KOPT-K1 (cell line): ENCODE results near the gene LIPK.

ENCODE experiments used
- H3K27ac ChIP-seq: fragments of 200-600 bp; sonication (generic); 2 replicates; pipeline ENCODE4 v1.5.1; 2016; ENCODE audit warnings: antibody characterized with exemption, mild to moderate bottlenecking, low read depth, low read length; ENCODE audit not compliant: poor library complexity, severe bottlenecking
- H3K36me3 ChIP-seq: fragments of 200-600 bp; sonication (generic); 2 replicates; pipeline ENCODE4 v1.5.1; 2017; ENCODE audit warnings: antibody characterized with exemption, mild to moderate bottlenecking, low read length, moderate library complexity; ENCODE audit not compliant: insufficient read depth
- H3K9me3 ChIP-seq: fragments of 200-600 bp; sonication (generic); 2 replicates; pipeline ENCODE4 v1.5.1; 2017; ENCODE audit warnings: antibody characterized with exemption, low read length, mild to moderate bottlenecking; ENCODE audit not compliant: insufficient read depth, poor library complexity, severe bottlenecking

The LIPK gene

GRCh38 chr10:88788924-88789323 lies 82.9 kb downstream of the LIPK start:
- Histone ChIP-seq H3K36me3 (no peaks in the 10 kb centered on the region), H3K9me3 (no peaks in the 10 kb centered on the region), H3K27ac (no peak overlapping the region)

DNA sequence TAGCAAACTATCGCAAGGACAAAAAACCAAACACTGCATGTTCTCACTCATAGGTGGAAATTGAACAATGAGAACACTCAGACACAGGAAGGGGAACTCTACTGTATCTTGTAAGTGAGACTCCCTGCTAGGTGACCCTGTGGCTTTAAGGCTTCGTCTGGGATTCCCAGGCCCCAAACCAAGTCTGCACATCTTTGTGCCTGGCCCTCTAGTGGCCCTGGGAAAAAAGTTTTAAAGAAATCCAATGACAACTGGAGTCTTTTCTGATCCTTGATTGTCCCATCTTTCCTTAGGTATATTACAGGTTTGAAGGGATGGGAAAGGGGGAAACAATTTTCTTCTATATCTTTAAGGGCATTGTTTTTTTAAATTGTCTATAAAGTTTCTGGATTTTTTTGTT lies 85.9 kb downstream of the LIPK start:
- H3K27ac ChIP-seq = no peak overlapping the region
- H3K9me3 ChIP-seq = no peaks in the 10 kb centered on the region

GRCh38 chr10:88792661-88793060 lies 86.6 kb downstream of the LIPK start:
- H3K36me3 ChIP-seq = no peaks in the 10 kb centered on the region
- no peak overlapping the region for H3K27ac ChIP-seq
- H3K9me3 ChIP-seq = no peaks in the 10 kb centered on the region

More for the DNA sequence above, 85.9 kb downstream of the LIPK start:
- H3K36me3 ChIP-seq = no peaks in the 10 kb centered on the region

- Histone ChIP-seq H3K27ac (no peak overlapping the region), H3K9me3 (no peaks in the 10 kb centered on the region), H3K36me3 (no peaks in the 10 kb centered on the region)
These were observed 87.8 kb downstream of the LIPK start for GRCh38 chr10:88793712-88794299.

DNA sequence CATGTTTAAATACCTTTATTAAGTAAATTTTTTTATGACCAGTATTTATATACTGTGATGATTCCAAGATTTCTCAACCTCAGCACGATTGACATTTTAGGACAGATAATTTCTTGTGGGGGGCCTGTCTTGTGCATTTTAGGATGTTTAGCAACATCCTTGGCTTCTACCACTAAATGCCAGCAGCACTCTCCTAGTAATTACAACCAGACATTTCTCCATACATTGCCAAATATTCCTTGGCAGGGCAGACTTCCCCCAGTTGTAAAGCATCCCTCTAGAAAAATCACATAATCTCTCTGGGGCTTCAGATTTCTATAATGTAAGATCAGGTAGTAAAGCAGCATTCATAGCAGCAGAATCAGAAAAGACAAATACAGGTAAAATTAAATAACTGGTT lies 88.7 kb downstream of the LIPK start:
- Histone ChIP-seq H3K9me3 (no peaks in the 10 kb centered on the region), H3K27ac (no peak overlapping the region)

GRCh38 chr10:88800152-88801125 lies 94.4 kb downstream of the LIPK start:
- no peaks in the 10 kb centered on the region for H3K36me3 ChIP-seq
- no peak overlapping the region for H3K27ac ChIP-seq
- H3K9me3 ChIP-seq = no peaks in the 10 kb centered on the region

More for the DNA sequence above, 88.7 kb downstream of the LIPK start:
- H3K36me3 ChIP-seq = no peaks in the 10 kb centered on the region
